Gastroesophageal sphincter (tissue), 4 donors: ENCODE measurements around the gene APEX1. TPM values are rescaled to one million over a fixed set of nuclear protein-coding genes. Genes with fewer than 3 reads are reported as not detected.

ENCODE experiments used
- ATAC-seq: fragments of 150-250 bp; one replicate; pipeline ENCODE4 v1.9.1; 2016; ENCODE audit warnings: mild to moderate bottlenecking, moderate library complexity
- H3K27ac ChIP-seq, 4 donors: fragments of 200-600 bp; sonication (generic) in 3 of 4; 1 replicate in 3 of 4; 2 replicates in 1 of 4; pipeline ENCODE4 v1.5.1; 2016 to 2019
- H3K27me3 ChIP-seq: fragments of 200-600 bp; sonication (generic); one replicate; pipeline ENCODE4 v1.5.1; 2019
- H3K36me3 ChIP-seq, 2 donors: fragments of 200-600 bp; sonication (generic); one replicate each; pipeline ENCODE4 v1.5.1; 2019; ENCODE audit warnings: control low read depth in 1 of 2
- H3K4me1 ChIP-seq, 3 donors: fragments of 200-600 bp; sonication (generic); 1 replicate in 2 of 3; 2 replicates in 1 of 3; pipeline ENCODE4 v1.5.1; 2016 to 2019; ENCODE audit warnings: control low read depth in 2 of 3
- H3K4me3 ChIP-seq, 2 donors: fragments of 200-600 bp; sonication (generic); one replicate each; pipeline ENCODE4 v1.5.1; 2019; ENCODE audit warnings: mild to moderate bottlenecking in 1 of 2, moderate library complexity in 1 of 2
- H3K9me3 ChIP-seq, 3 donors: fragments of 200-600 bp; sonication (generic); one replicate each; pipeline ENCODE4 v1.5.1; 2017 to 2019; ENCODE audit warnings: control low read depth in 2 of 3
- EP300 ChIP-seq: sonication (generic); formaldehyde crosslinking; IDR thresholded peaks from one replicate; pipeline ENCODE4 v1.6.1; 2017; ENCODE audit warnings: antibody characterized with exemption, mild to moderate bottlenecking
- POLR2A ChIP-seq, 2 donors: fragments of 450-650 bp; IDR thresholded peaks; one replicate each; pipeline ENCODE4 v1.6.1; 2017; ENCODE audit warnings: antibody characterized with exemption in 2 of 2, mild to moderate bottlenecking in 2 of 2, moderate library complexity in 1 of 2
- POLR2AphosphoS5 ChIP-seq: sonication (generic); formaldehyde crosslinking; IDR thresholded peaks from one replicate; pipeline ENCODE4 v1.6.1; 2017; ENCODE audit warnings: antibody characterized with exemption
- WGBS, 2 donors: methylation state at CpG; one replicate each; pipeline ENCODE4 v1.1.5; 2018; ENCODE audit warnings: low coverage in 1 of 2; 5-methylcytosine and 5-hydroxymethylcytosine counted together
- total RNA-seq, 4 donors: library from RNA; depleted of rRNA; stranded (reverse); fragments of >200 nt; gene quantifications; one replicate each; pipeline ENCODE4 v1.1.0, GENCODE V29; 2016
- TF ChIP-seq, protein P1 (sequence below), 4 experiments: fragments of 200-600 bp in 2 of 4; fragments of 450-650 bp in 2 of 4; sonication (generic) in 1 of 4; IDR thresholded peaks; one replicate each; pipeline ENCODE4 v1.5.1; 2017 to 2019; ENCODE audit warnings: antibody characterized with exemption in 4 of 4, mild to moderate bottlenecking in 2 of 4, moderate library complexity in 2 of 4

Gene APEX1
- total RNA-seq, 4 donors from 2014 or later = 86.2 to 120 (median 98.0) TPM

DNA sequence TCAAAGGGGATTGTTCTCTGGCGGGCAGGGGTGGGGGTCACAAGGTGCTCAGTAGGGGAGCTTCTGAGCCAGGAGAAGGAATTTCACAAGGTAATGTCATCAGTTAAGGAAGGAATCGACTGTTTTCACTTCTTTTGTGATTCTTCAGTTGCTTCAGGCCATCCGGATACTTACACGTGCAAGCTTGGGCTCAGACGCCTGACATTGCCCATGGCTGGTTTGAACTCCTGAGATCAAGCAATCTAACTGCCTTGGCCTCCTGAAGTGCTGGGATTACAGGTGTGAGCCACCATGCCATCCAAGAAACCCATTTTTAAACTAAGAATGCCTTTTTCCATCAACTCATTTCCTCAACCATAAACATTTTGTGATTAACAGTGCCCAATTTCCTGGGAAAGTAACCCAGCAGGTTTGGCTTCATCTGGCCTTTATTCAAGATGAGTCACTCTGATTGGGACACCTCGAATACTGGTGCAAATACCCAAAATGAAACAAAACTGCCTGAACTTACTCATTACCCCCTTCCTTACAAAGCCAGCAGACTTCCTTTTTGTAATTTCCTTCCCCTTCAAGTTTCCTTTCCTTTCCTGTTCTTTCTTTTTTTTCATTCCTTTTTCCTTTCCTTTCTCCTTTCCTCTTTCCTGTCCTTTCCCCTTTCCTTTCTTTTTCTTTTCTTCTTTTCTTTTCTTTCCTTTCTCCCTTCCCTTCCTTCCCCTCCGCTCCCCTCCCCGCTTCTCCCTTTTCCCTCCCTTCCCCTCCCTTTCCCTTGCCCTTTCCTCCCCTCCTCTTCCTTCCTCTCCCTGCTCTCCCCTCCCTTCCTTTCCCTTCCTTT is 40.1 kb downstream of the APEX1 start:
- no peak overlapping the region for H3K4me3 ChIP-seq
- no peak for ATAC-seq
- TF ChIP-seq POLR2A (IDR thresholded peaks at IDR 0.05) = no peak
- TF ChIP-seq, protein P1, sequence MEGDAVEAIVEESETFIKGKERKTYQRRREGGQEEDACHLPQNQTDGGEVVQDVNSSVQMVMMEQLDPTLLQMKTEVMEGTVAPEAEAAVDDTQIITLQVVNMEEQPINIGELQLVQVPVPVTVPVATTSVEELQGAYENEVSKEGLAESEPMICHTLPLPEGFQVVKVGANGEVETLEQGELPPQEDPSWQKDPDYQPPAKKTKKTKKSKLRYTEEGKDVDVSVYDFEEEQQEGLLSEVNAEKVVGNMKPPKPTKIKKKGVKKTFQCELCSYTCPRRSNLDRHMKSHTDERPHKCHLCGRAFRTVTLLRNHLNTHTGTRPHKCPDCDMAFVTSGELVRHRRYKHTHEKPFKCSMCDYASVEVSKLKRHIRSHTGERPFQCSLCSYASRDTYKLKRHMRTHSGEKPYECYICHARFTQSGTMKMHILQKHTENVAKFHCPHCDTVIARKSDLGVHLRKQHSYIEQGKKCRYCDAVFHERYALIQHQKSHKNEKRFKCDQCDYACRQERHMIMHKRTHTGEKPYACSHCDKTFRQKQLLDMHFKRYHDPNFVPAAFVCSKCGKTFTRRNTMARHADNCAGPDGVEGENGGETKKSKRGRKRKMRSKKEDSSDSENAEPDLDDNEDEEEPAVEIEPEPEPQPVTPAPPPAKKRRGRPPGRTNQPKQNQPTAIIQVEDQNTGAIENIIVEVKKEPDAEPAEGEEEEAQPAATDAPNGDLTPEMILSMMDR (IDR thresholded peaks at IDR 0.05) = no peak
- TF ChIP-seq POLR2AphosphoS5 = no peak
- TF ChIP-seq EP300 = no peak
- H3K27me3 ChIP-seq = no peaks in the 10 kb centered on the region
- H3K4me1 ChIP-seq = no peaks in the 10 kb centered on the region
- no peaks in the 10 kb centered on the region for H3K9me3 ChIP-seq
- H3K36me3 ChIP-seq = no peaks in the 10 kb centered on the region
- 71 to 77% methylated on average over 5 to 7 of the region's 8 CpGs for WGBS, 2 donors
- no peak overlapping the region for H3K27ac ChIP-seq

DNA sequence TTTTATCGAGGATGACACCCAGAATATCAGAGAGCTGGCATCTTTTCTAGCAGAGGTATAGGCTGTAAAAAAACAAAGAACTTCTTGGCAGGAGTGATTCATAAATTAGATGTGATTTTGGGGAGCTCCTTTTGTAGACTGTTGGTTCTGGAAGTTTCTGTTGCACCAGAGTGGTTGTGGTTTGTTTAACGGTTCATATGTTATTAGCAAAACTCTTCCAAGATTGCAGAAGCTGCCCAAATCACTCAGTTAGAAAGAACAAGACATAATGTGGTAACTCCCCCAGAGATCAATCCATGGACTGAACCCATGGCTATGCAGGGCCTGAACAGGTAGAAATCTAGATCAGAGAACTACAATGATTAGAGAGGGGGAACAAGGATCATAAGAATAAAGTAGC is 43.6 kb downstream of the APEX1 start:
- TF ChIP-seq EP300 (no peak), POLR2A (IDR thresholded peaks at IDR 0.05) (no peak), POLR2AphosphoS5 (no peak)
- TF ChIP-seq, protein P1 (IDR thresholded peaks at IDR 0.05) = no peak

DNA sequence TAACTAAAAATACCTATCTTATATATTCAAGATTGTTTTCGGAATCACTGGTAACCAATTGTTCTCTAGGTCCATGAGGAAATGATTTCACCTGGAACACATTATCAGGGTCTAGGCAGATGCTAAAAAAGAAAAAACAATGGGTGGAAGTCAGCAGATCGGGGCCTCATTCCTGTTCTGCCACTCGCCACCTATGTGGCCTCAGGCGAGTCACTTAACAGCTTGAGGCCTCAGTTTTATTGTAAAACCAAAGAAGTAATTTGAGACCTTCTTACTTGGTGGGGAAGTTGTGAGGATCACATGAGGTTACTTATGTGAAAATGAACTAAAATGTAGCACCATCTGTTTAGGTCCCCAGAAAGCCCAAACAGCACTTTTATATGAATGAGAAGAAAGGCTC is 44.1 kb downstream of the APEX1 start:
- Histone ChIP-seq H3K27me3 (no peaks in the 10 kb centered on the region), H3K4me3 (no peak overlapping the region), H3K9me3 (no peaks in the 10 kb centered on the region), H3K36me3 (no peaks in the 10 kb centered on the region), H3K27ac (no peak overlapping the region), H3K4me1 (no peaks in the 10 kb centered on the region)
- 55 to 62% methylated on average over 4 of the region's 4 CpGs for WGBS, 2 donors
- no peak for ATAC-seq
- TF ChIP-seq EP300 = no peak
- TF ChIP-seq POLR2A (IDR thresholded peaks at IDR 0.05) = no peak
- TF ChIP-seq POLR2AphosphoS5 = no peak
- TF ChIP-seq, protein P1 (IDR thresholded peaks at IDR 0.05) = no peak

More for the DNA sequence above, 43.6 kb downstream of the APEX1 start:
- H3K9me3 ChIP-seq = no peaks in the 10 kb centered on the region
- H3K36me3 ChIP-seq = no peaks in the 10 kb centered on the region
- no peaks in the 10 kb centered on the region for H3K4me1 ChIP-seq
- no peaks in the 10 kb centered on the region for H3K27me3 ChIP-seq
- WGBS, 2 donors = 50 to 63% methylated on average over 1 to 2 of the region's 2 CpGs
- ATAC-seq = no peak
- no peak overlapping the region for H3K4me3 ChIP-seq
- H3K27ac ChIP-seq = no peak overlapping the region

DNA sequence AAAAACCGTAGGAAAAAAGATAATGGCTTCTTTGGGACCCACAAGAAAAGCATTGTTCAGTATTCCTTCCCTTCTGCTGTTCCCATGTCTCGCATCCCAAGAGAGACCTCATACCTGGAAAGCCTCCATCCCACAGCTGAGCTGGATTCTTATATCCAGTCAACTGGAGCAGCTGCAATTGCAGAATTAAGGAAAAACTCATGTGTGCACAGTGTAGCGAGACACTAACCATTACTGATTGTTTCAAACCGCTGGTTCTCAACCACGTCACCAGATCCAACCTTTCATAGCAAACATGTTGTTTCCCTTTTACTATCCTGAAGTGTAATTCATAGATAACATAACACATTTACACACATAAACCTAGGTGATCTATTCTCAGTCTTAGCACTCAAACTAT is 44.9 kb downstream of the APEX1 start:
- no peak overlapping the region for H3K4me3 ChIP-seq
- no peak overlapping the region for H3K27ac ChIP-seq
- 81 to 86% methylated on average over 5 of the region's 5 CpGs for WGBS, 2 donors
- no peaks in the 10 kb centered on the region for H3K27me3 ChIP-seq
- H3K36me3 ChIP-seq = no peaks in the 10 kb centered on the region
- TF ChIP-seq EP300 = no peak
- no peaks in the 10 kb centered on the region for H3K4me1 ChIP-seq
- ATAC-seq = no peak
- no peaks in the 10 kb centered on the region for H3K9me3 ChIP-seq

DNA sequence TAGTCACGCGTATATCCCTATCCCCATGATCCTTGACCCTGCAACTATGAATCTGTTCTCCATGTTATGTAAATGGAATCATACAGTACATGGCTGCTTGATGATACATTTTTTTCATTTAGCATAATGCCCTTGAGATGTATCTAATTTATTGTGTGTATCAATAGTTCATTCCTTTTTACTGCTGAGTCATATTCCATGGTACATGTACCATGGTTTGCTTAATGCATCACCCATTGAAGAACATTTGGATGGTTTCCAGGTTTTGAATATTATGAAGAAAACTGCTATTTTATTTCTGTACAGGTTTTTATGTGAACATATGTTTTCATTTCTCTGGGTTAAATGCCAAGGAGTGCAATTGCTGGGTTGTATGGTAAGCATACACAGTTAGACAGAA is 46.3 kb downstream of the APEX1 start:
- TF ChIP-seq POLR2AphosphoS5 = no peak
- no peak for TF ChIP-seq POLR2A (IDR thresholded peaks at IDR 0.05)
- TF ChIP-seq EP300 = no peak
- TF ChIP-seq, protein P1 (IDR thresholded peaks at IDR 0.05) = no peak
- no peak overlapping the region for H3K4me3 ChIP-seq
- WGBS, 2 donors = 90% methylated on average over 2 of the region's 2 CpGs; no CpG with 5 or more reads in 1 of the 2 donors
- H3K27ac ChIP-seq = no peak overlapping the region
- H3K27me3 ChIP-seq = no peaks in the 10 kb centered on the region
- no peaks in the 10 kb centered on the region for H3K4me1 ChIP-seq
- no peaks in the 10 kb centered on the region for H3K36me3 ChIP-seq
- no peaks in the 10 kb centered on the region for H3K9me3 ChIP-seq
- ATAC-seq = no peak
